ENCODE measurements around the gene ABHD17A. TPM values are rescaled to one million over a fixed set of nuclear protein-coding genes. Genes with fewer than 3 reads are reported as not detected.

Gene ABHD17A
- total RNA-seq, 2 donors from 2014 or later = 49.9 to 51.4 TPM

DNA sequence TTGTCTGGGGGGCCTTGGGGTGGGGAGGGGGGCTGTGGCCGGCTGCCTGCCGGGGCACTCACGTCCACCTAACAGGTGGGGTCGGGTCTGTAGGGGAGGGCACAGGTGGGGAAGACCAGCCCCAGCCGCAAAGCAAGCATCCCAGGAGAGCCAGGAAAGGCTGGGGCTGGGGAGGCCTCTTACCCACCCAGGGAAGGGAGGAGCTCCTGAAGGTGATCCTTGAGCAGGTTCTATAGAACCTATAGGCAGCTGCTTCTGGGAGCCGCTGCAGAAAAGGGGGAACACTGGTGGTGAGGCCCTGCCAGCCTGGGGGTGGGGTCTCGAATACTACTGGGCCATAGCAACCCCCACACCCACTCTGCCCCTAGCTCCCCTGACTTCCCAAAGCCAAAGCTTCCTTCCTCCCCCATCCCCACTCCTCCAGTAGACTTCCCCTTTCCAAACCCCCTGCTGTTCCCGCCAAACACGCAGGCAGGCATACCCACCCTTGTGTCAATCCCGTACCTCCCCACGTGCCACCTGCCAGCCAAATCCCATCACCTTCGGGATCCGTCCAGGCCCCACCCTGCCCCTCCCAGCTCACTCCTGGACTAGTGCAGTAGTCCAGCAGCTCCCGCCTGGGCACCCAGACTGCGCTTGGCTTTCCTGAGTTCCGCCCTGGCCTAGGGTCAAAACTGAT, 27.5 kb downstream of the ABHD17A start:
- no peak for DNase-seq (ENCODE audit: low spot score)
- intact Hi-C loops (cut with DNase I) = no loop called here

GRCh38 chr19:1856698-1857603, 28.3 kb downstream of the ABHD17A start:
- DNase-seq (ENCODE audit: low spot score) = peak; percentile 95
- intact Hi-C loops (cut with DNase I) = no loop called here

DNA sequence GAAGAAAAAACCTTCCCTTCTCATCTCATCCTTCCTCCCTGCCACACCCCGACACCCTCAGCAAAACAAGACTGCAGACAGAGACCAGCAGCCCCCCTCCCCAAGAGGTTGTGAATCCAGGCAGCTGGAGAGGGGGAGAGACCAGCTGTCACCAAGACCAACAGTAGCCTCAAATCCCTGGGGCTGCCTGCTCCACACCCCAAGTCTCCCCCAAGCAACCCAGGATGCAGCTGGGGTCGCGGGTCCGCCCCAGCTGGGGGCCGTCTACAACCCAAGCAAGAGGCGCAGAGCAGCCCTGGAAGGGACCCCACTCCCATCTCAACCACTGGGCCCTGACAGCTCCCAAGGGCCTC, 29.0 kb downstream of the ABHD17A start:
- intact Hi-C loops (cut with DNase I) = no loop called here
- no peak for DNase-seq (ENCODE audit: low spot score)

DNA sequence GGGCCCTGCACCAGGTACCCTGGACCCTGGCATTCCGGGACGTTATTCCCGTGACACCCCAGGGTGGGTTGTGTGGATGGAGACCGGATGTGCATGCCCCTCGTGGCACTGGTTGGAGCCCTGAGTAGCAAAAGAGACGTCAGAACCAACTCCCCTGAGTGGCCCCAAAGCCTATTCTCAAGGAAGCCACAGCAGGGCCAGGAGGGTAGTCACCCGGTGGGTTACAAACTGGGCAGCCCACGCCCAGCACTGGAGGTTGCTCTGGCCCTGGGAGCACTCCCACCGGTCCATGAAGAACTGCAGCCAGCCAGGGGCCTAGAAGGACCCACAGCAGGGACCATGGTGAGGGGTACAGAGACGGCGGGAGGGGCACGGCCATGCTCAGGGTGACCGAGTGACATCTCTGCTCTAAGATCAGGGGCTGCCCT, 29.5 kb downstream of the ABHD17A start:
- no peak for DNase-seq (ENCODE audit: low spot score)
- intact Hi-C loops (cut with DNase I) = no loop called here

DNA sequence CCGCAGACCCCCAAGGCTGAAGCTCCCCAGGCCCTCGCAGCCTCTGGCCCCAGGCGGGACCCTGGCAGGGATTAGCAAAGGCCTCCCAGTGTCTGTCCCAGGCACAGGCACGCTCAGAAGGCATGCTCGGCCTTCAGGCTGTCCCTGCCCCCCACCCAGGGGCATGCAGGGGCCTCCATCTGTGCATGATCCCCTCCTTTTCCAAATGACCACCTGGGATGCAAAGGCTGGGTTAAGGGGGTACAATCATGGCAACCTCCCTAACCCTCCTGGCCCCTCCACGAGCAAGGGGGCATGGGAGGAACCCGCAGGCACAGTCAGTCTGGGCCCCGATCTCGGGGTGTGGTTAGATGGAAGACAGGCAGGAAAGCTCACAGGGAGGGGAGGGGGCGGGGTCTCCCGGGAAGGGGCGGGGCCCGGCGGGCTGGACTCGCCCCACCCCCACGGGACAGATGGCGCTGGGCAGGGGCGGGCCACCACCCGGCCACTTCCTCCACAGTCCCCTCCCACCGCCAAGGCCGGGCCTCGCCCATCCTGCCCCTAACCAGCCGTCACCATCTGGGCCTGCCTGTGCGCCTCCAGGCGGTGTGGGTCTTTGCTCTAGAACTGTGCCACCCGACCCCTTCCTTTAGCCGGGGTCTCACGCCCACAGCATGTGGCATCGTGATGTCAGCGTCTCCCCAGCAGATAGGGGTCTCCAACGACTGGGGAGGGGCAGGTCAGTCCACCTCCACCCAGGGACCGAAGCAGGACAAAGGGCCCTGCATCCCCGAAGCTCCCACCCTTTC, 30.1 kb downstream of the ABHD17A start:
- intact Hi-C loops (cut with DNase I) = no loop called here
- peak; percentile 97 for DNase-seq (ENCODE audit: low spot score)

DNA sequence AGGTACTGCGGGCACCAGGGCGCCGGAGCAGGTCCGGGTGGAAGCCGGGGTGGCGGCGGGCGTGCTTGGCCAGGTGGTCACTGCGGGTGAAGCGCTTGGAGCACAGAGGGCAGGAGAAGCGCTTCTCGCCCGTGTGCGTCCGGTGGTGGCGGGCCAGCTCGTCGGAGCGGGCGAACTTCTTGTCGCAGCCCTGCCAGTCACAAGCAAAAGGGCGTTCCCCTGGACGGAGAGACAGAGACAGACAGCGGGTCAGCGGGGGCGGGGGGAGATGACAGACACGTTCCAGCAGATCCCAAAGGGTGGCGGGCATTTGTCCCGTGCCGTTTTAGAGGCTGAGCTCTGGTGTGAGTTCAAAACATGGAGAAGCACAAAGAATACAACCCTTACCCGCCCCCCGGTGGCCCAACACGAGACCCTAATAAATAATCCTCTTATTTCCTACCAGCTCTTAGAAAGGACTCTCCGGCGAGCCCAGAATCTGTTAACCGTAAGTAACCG, 30.7 kb downstream of the ABHD17A start:
- DNase-seq (ENCODE audit: low spot score) = no peak
- intact Hi-C loops (cut with DNase I) = no loop called here

- DNase-seq (ENCODE audit: low spot score) = no peak
- intact Hi-C loops (cut with DNase I) = no loop called here
Measured at GRCh38 chr19:1854039-1854541, 31.2 kb downstream of the ABHD17A start.

GRCh38 chr19:1853295-1854038, 31.8 kb downstream of the ABHD17A start:
- peak; percentile 94 for DNase-seq (ENCODE audit: low spot score)
- intact Hi-C loops (cut with DNase I) = no loop called here

- no peak for DNase-seq (ENCODE audit: low spot score)
- intact Hi-C loops (cut with DNase I) = no loop called here
Measured at GRCh38 chr19:1852581-1853128, 32.6 kb downstream of the ABHD17A start.

DNA sequence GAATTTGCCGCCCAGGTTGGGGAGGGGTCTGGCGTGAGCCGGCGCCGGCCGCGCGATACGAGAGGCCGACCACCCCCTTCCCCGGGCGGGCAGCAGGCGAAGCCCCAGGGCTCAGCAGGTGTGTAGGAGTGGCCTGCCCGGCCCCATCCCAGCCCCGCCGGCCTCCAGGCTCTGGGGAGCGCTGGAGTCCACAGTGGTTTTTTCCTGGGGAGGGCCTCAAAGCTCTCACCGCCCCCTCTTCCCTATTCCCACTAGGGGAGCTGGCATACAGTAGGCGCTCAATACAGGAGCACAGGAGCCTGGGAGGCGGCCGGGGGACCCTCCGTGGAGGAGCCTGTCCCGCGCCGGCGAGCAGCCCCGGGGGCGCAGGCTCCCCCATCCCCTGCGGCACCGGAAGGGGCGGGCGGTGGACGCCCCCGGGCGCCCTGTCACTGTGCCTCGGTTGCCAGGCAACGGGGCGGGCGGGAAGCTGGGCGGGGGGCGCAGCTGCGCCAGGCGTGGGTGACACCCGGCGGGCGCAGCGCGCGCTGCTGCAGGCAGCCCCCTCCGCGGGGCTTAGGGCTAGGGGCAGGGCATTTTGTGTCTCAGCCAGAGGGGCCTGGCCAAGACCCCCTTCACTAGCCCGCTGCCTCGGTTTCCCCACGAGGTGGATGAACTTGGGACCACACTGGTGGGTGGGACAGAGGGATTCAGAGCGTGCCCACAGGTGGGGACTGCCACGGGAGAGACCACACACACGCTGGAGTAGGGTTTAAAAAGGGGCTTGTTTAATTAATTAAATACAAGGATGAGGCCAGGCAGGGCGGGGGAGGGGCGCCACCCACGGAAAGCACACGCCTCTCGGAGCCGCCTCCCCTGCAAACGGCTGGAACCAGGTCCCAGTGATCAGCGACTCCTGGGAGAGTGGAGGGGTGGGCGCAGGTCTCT, 33.4 kb downstream of the ABHD17A start:
- no peak for DNase-seq (ENCODE audit: low spot score)
- intact Hi-C loops (cut with DNase I) = no loop called here

- no peak for DNase-seq (ENCODE audit: low spot score)
- intact Hi-C loops (cut with DNase I) = no loop called here
Measured at GRCh38 chr19:1850809-1851653, 34.3 kb downstream of the ABHD17A start.

DNA sequence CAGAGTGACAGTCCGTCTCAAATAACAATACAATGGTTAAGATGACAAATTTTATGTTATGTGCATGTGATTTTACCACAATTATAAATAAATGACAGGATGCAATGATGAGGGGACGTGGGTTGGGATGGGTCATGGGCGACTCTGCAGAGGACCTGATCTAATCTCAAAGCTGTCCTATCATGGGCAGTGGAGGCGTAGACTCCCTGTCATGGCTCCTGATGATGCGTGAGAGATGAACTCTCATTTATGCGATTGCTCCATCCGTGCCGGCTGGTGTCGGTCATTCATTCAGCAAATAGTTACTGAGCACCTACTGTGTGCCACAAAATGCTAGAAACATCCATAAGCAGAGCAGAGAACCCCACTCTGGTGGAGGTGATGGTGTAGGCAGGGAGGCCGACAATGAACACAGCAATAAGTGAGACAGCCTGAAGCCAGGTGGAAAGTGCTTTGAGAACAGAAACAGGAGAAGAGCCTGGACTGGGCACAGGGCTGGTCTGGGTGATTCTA, 35.4 kb downstream of the ABHD17A start:
- intact Hi-C loops (cut with DNase I) = no loop called here
- DNase-seq (ENCODE audit: low spot score) = no peak

- intact Hi-C loops (cut with DNase I) = no loop called here
- no peak for DNase-seq (ENCODE audit: low spot score)
Measured at GRCh38 chr19:1849132-1849474, 36.2 kb downstream of the ABHD17A start.

GRCh38 chr19:1848399-1849131, 36.7 kb downstream of the ABHD17A start, which contains the start of gene REXO1:
Gene REXO1 (minus strand): TSS chr19:1848483. CDS start chr19:1848358, 125 bp downstream.
- intact Hi-C loops (cut with DNase I) = no loop called here
- peak; percentile 98 for DNase-seq (ENCODE audit: low spot score)

DNA sequence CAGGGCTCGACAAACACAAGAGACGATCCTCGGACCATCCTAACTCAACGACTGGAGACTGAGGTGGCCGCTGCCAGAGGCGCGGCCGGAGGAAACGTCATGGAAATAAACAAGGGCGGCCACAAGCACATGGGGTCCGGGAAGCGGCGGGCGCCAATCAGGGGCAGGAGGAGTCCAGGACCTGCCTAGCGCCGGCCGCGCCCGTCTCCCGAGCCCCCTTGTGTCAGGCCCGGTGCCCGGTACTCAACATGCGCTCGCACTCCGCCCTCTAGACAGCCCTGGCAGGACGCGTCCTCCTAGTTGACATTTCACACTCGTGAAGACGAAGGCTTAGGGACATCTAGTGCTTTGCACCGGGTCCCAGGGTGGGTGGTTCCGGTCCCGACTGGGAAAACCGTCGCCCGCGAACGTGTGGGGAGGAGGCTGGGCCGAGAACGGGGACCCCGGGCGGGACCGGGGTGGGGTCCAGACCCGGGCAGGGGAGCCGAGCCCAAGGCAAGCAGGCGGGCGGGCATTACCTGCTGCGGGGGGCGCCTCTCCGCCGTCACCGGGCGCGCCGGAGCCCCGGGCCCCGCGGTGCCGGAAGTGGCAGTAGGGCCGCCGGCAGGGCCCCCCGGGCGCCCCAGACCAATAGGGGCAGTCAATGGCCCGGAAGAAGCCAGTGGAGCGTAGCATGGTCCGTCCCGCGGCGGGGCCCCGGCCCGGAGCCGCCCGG, 37.5 kb downstream of the ABHD17A start:
- intact Hi-C loops (cut with DNase I) = no loop called here

More for the DNA sequence above, 37.5 kb downstream of the ABHD17A start:
- DNase-seq (ENCODE audit: low spot score) = peak; percentile 91

All from posterior vena cava (tissue), 2 donors.